ENCODE measurements around the gene TM4SF4.
A peak's percentile ranks its signal among the peaks of the same experiment; 100 is the strongest.

TM4SF4 gene

DNA sequence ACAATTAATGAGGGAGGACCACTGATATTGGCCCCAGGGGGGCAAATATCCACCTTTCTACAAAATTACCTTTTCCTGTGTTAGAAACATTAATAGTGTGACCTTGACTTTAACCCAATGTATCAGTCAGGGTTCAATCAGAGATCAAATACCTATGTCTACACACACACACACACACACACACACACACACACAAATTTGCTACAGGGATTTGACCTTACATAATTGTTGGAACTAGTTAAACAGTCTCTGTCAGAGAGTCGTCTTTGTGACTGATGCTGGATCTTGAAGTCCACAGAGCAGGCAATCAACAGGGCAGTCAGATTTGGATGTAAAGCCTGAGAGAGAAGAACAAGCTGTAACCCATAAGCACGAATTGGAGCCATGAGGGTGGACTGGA lies 32.5 kb downstream of the TM4SF4 start:
- FAIRE-seq, result no peak
- no peak for DNase-seq (ENCODE audit: insufficient read length)
- TF ChIP-seq POLR2A (IDR thresholded peaks at IDR 0.05; ENCODE audit: low read depth, low read length) (no peak), POLR2AphosphoS5 (IDR thresholded peaks at IDR 0.05; ENCODE audit: low read depth, low read length) (no peak), TAF1 (IDR thresholded peaks at IDR 0.05; ENCODE audit: borderline replicate concordance, low read depth, low read length) (no peak)

DNA sequence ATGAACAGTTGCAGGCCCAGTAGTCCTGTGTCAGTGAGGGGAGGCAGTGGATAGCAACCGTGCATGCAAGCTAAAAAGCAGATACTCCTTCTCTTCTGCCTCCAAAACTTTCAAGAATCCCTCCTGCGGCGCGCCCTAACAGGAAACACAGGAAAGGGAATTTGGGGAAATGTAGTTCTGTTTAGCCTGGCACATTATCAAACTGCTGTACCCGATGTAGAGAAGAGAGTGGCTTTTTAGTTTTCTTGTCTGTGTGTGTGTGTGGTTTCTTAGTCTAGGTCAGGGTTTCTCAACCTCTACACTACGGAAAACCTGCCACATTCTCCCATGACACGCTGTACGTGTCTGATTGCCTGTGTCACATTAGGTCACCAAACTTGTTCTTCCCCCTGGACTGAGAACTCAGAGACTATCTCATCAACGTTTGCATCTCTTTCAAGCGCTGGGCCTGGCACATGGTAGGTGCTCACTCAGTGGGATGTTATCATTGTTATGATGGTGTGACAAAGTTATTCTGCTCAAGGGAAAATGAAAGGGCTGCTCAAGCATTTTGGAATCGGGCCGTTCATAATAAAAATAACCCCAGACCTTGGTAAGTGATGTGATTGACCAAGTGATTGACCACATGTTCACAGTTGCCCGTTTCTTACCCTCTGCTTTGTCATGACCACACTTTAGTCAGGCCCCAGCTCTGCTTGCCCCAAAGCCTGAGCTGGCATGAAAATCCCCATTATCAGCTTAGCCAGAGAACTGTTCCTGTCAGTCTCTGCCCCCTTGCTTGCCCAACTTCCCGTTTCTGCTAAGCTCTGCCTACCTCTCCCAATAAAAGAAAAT lies 33.2 kb downstream of the TM4SF4 start:
- FAIRE-seq, result no peak
- no peak for TF ChIP-seq POLR2AphosphoS5 (IDR thresholded peaks at IDR 0.05; ENCODE audit: low read depth, low read length)
- TF ChIP-seq POLR2A (IDR thresholded peaks at IDR 0.05; ENCODE audit: low read depth, low read length), result no peak
- TF ChIP-seq TAF1 (IDR thresholded peaks at IDR 0.05; ENCODE audit: borderline replicate concordance, low read depth, low read length), result no peak
- DNase-seq (ENCODE audit: insufficient read length), result no peak

DNA sequence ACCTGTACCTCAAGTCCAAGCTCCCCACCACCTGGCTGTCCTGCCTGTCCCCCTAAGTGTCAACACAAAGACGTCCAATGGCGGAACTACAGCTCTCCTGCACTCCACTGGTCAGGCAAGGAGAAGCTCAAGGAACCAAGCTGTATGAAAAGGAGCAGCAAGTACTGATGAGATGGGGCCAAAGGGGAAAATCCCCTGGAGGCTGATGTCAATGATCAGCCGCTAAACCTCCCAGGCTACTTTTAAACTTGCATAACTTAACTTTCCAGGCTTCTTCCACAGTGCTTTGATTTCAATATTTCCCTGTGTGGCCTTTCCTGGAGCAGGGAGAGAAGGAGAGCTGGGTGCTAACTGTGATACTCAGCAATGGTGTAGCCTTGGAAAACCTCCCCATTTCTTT lies 35.0 kb downstream of the TM4SF4 start:
- DNase-seq (ENCODE audit: insufficient read length) (no peak), FAIRE-seq (no peak)
- TF ChIP-seq POLR2AphosphoS5 (IDR thresholded peaks at IDR 0.05; ENCODE audit: low read depth, low read length), result no peak
- no peak for TF ChIP-seq TAF1 (IDR thresholded peaks at IDR 0.05; ENCODE audit: borderline replicate concordance, low read depth, low read length)
- TF ChIP-seq POLR2A (IDR thresholded peaks at IDR 0.05; ENCODE audit: low read depth, low read length), result no peak

DNA sequence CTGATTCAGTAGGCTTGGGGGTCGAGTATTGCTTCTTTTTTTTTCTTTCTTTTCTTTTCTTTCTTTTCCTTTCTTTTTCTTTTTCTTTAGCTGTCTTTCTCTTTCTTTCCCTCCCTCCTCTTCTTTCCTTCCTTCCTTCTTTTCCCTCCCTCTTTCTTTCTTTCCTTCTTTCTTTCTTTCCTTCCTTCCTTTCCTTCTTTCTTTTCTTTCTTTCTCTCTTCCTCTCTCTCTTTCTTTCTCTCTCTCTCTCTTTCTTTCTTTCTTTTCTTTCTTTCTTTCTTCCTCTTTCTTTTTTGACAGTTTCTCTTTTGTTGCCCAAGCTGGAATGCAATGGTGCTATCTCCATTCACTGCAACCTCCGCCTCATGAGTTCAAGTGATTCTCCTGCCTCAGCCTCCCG lies 36.0 kb downstream of the TM4SF4 start:
- FAIRE-seq, result no peak
- DNase-seq (ENCODE audit: insufficient read length), result no peak
- TF ChIP-seq TAF1 (IDR thresholded peaks at IDR 0.05; ENCODE audit: borderline replicate concordance, low read depth, low read length) (no peak), POLR2AphosphoS5 (IDR thresholded peaks at IDR 0.05; ENCODE audit: low read depth, low read length) (no peak), POLR2A (IDR thresholded peaks at IDR 0.05; ENCODE audit: low read depth, low read length) (no peak)

DNA sequence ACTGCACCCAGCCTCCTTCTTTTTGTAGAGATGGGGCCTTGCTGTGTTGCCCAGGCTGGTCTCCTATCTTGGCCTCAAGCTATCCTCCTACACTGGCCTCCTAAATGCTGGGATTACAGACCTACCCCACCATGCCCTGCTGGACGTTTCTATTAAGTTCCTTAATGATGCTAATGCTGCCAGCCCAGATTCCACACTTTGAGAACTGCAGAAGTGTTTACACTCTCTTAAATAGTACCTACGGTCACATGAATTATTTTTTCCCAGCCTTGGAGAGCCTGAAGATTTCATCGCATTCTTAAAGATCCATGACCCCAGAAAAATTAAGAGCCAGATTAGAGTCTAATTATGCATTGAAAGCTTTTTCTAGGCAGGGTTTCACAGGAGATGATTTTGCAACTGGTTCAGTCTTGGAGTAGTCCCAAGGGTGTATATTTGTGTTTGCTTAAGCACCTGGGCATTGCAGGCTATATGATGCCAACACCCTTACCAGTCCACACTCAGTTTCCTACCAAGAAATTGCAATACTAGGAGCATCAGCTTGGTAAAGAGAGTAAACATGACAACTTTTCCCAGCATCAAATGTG lies 36.6 kb downstream of the TM4SF4 start:
- TF ChIP-seq POLR2AphosphoS5 (IDR thresholded peaks at IDR 0.05; ENCODE audit: low read depth, low read length) (no peak), POLR2A (IDR thresholded peaks at IDR 0.05; ENCODE audit: low read depth, low read length) (no peak), TAF1 (IDR thresholded peaks at IDR 0.05; ENCODE audit: borderline replicate concordance, low read depth, low read length) (no peak)
- no peak for FAIRE-seq
- no peak for DNase-seq (ENCODE audit: insufficient read length)

DNA sequence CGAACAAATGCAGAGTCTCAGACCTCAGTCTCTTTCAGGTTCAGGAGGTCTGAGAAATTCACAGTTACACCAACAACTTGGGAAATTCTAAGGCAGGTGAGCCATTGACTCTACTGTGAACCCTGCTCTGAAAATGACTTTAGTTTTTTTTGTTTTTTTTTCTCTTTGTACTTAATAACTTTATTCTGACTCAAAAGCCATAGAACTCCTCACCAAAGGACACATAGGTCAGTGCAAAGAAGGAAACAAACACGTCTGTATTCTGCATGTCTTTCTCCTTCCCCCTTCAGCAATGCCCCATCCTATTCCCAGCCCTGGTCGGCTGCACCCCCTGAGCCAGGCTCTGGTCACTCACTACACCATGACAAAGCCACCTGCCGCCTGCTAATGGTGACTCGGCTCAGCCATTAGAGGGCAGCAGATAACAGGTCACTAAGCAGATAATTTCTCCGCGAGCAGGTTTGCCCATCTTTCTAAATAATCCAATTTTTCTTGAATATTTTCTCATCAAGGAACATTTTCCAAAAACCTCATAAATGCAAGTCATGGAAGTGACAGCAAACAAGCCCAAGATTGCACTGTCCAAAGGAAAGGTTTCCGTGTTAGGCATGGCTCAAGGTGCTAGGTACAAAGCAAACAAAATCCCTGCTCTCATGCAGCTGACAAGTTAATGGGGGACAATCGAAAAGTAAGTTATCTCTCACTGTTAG lies 37.7 kb downstream of the TM4SF4 start:
- TF ChIP-seq TAF1 (IDR thresholded peaks at IDR 0.05; ENCODE audit: borderline replicate concordance, low read depth, low read length) (no peak), POLR2A (IDR thresholded peaks at IDR 0.05; ENCODE audit: low read depth, low read length) (no peak)
- FAIRE-seq, result peak; percentile 77
- DNase-seq (ENCODE audit: insufficient read length), result peak; percentile 25

DNA sequence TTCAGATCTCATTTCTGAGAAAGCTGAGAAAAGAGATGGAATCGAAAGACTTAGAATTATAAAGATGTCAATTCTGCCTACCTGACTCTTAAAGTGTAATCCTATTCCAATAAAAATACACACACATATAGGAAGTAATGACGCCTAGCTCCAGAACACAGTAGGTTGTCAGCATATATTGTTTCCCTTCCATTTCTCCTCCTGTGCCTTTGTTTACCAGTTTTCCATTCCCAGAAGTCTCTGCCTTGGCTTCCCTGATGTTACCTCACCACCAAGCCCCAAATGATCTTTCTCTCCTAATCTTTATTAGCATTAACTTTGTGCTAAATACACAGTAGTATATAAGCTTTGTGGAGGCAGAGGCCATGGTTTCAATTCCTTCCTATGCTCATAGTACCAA lies 40.0 kb downstream of the TM4SF4 start:
- FAIRE-seq, result no peak
- no peak for DNase-seq (ENCODE audit: insufficient read length)
- TF ChIP-seq POLR2AphosphoS5 (IDR thresholded peaks at IDR 0.05; ENCODE audit: low read depth, low read length) (no peak), TAF1 (IDR thresholded peaks at IDR 0.05; ENCODE audit: borderline replicate concordance, low read depth, low read length) (no peak), POLR2A (IDR thresholded peaks at IDR 0.05; ENCODE audit: low read depth, low read length) (no peak)

DNA sequence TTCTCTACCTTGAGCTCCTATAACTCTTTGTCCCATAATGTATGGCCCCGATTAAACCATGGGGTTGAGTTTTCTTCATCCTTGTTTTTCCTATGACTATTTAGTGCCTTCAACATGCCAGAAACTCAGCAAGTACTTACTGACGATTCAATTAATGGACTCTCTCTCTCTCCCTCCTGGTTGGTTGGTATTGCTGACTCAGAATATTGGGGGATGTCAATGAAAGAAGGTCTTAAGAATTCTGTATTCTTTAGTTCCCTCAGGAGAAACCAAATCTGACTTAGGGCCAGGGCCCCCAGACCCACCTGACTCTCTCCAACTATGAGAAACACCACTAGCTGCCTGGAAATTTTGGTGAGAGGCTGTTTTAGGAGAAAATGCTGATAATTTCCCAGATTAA lies 40.8 kb downstream of the TM4SF4 start:
- TF ChIP-seq POLR2A (IDR thresholded peaks at IDR 0.05; ENCODE audit: low read depth, low read length) (no peak), POLR2AphosphoS5 (IDR thresholded peaks at IDR 0.05; ENCODE audit: low read depth, low read length) (no peak), TAF1 (IDR thresholded peaks at IDR 0.05; ENCODE audit: borderline replicate concordance, low read depth, low read length) (no peak)
- no peak for DNase-seq (ENCODE audit: insufficient read length)
- no peak for FAIRE-seq

DNA sequence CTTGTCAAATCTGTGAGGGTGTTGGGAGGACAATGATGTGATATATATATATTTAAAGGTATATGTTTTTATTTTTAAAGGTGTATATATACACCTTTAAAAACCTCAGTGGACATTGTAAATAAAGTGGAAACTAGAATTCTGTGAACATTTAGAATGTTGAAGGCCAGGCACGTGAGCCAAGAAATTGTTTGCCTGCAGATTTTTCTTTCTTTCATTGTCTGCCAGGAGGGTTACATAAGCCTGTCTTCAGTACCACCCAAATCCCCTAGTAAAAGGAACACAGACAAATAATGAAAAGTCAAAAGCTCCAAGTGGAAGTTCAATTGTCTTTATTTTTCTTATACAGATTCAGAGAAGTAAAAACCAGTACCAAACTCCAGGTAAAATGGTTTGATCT lies 42.4 kb downstream of the TM4SF4 start:
- FAIRE-seq, result no peak
- DNase-seq (ENCODE audit: insufficient read length), result no peak
- TF ChIP-seq POLR2AphosphoS5 (IDR thresholded peaks at IDR 0.05; ENCODE audit: low read depth, low read length) (no peak), POLR2A (IDR thresholded peaks at IDR 0.05; ENCODE audit: low read depth, low read length) (no peak), TAF1 (IDR thresholded peaks at IDR 0.05; ENCODE audit: borderline replicate concordance, low read depth, low read length) (no peak)

DNA sequence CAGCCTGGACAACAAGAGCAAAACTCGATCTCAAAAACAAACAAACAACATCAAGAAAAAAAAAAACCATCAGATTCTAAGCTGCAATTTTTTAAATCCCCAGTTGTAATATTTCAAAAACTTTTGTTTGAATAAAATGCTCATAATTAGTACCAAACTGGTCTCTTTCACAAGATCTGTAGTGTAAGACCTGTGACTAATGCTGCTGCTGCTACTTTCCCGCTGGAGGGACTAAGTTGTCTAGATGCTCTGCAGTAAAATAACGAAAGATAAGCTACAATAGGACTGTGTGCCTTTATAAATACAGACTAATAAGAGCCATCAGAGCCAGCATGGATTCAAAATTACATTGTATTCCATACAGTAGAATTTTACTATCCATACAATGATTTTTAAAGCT lies 45.4 kb downstream of the TM4SF4 start:
- FAIRE-seq (no peak), DNase-seq (ENCODE audit: insufficient read length) (no peak)
- TF ChIP-seq POLR2A (IDR thresholded peaks at IDR 0.05; ENCODE audit: low read depth, low read length), result no peak
- TF ChIP-seq TAF1 (IDR thresholded peaks at IDR 0.05; ENCODE audit: borderline replicate concordance, low read depth, low read length), result no peak
- TF ChIP-seq POLR2AphosphoS5 (IDR thresholded peaks at IDR 0.05; ENCODE audit: low read depth, low read length), result no peak

DNA sequence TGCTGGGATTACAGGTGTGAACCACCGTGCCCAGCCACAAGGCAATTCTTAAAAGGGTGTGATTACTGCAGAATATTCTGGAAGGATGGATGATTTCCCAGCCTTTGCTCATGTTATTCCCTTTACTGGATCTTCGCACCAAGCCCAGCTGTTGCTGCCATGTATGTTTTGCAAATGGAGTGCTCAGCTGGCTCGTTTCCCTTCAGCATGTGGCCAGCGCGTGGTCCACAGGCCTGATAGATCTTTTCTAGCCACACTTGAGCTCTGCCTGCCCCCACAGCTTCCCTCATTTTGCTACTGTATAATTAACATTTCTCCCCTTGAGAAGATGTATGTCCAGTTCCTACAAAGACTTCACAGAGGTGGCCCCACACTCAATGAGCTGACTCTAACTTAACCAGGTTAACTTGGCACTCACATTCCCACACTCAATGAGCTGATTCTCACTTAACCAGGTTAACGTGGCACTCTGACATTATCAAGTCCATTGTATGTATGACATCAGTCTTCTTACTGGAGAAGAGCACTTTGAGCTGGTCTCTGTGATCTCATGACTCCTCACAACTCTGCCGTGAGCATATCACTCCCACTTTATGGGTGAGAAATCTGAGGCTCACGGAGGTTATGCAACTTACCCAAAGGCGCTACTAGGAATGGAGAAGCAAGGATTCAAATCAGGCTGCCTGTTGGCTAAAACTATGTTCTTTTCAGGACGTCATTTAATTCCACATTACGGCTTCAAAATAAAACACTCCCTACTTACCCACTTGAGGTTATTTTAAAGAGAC lies 49.2 kb downstream of the TM4SF4 start:
- no peak for FAIRE-seq
- TF ChIP-seq POLR2AphosphoS5 (IDR thresholded peaks at IDR 0.05; ENCODE audit: low read depth, low read length) (no peak), TAF1 (IDR thresholded peaks at IDR 0.05; ENCODE audit: borderline replicate concordance, low read depth, low read length) (no peak), POLR2A (IDR thresholded peaks at IDR 0.05; ENCODE audit: low read depth, low read length) (no peak)

More for the DNA sequence above, 49.2 kb downstream of the TM4SF4 start:
- no peak for DNase-seq (ENCODE audit: insufficient read length)

Measured in GM12892 (cell line).